ENCODE measurements around the gene GSTO2.

Gene GSTO2

GRCh38 chr10:104286939-104287338 is 18.0 kb downstream of the GSTO2 start:
- no peak for DNase-seq

- no peak for DNase-seq
These were observed 19.4 kb downstream of the GSTO2 start for GRCh38 chr10:104288355-104288754.

GRCh38 chr10:104291439-104291951 is 22.5 kb downstream of the GSTO2 start:
- DNase-seq, result peak; percentile 51 to 78

GRCh38 chr10:104293011-104293410 is 24.0 kb downstream of the GSTO2 start:
- no peak for DNase-seq

GRCh38 chr10:104293781-104294321 is 24.9 kb downstream of the GSTO2 start:
- no peak for DNase-seq

- DNase-seq, result no peak
These were observed 27.9 kb downstream of the GSTO2 start for GRCh38 chr10:104296687-104297436.

- peak in 1 of 2 experiments; percentile 35 for DNase-seq
These were observed 29.0 kb downstream of the GSTO2 start for GRCh38 chr10:104297697-104298660.

GRCh38 chr10:104299031-104299904 is 30.3 kb downstream of the GSTO2 start:
- DNase-seq, result no peak

GRCh38 chr10:104300002-104300735 is 31.2 kb downstream of the GSTO2 start:
- DNase-seq, result no peak

GRCh38 chr10:104300736-104301292 is 31.8 kb downstream of the GSTO2 start:
- no peak for DNase-seq

GRCh38 chr10:104301907-104302690 is 33.1 kb downstream of the GSTO2 start:
- no peak for DNase-seq

GRCh38 chr10:104303594-104304355 is 34.8 kb downstream of the GSTO2 start:
- no peak for DNase-seq

GRCh38 chr10:104304356-104304745 is 35.4 kb downstream of the GSTO2 start:
- DNase-seq, result no peak

- DNase-seq, result no peak
These were observed 35.9 kb downstream of the GSTO2 start for GRCh38 chr10:104304927-104305326.

GRCh38 chr10:104306897-104307296 is 37.9 kb downstream of the GSTO2 start:
- no peak for DNase-seq

GRCh38 chr10:104307576-104308438 is 38.8 kb downstream of the GSTO2 start:
- no peak for DNase-seq

GRCh38 chr10:104308439-104308903 is 39.5 kb downstream of the GSTO2 start:
- no peak for DNase-seq

Measured in NCI-H526 (cell line).